CD14-positive monocyte (primary cell): ENCODE data around the gene CISH. TPM values are rescaled to one million over a fixed set of nuclear protein-coding genes. Genes with fewer than 3 reads are reported as not detected.

Experiments
- DNase-seq, 3 donors: peaks; one replicate each; pipeline ENCODE4 v3.0.0-alpha.2; 2011 to 2022
- H2AFZ ChIP-seq: 2 replicates; pipeline ENCODE4 v1.6.0; 2012; ENCODE audit warnings: mild to moderate bottlenecking, low read depth, low read length, inconsistent platforms; ENCODE audit not compliant: insufficient read depth, poor library complexity, severe bottlenecking
- H3K27ac ChIP-seq, 2 donors: 1 replicate in 1 of 2; 2 replicates in 1 of 2; pipeline ENCODE4 v1.5.1; 2012 to 2013; ENCODE audit warnings: low read length in 2 of 2, control low read depth in 1 of 2, inconsistent platforms in 1 of 2, low read depth in 1 of 2, mild to moderate bottlenecking in 1 of 2
- H3K27me3 ChIP-seq, 2 donors: one replicate each; pipeline versions ENCODE4 v1.6.0 to v1.6.1; 2011 to 2013; ENCODE audit warnings: low read length in 2 of 2; ENCODE audit not compliant: control insufficient read depth in 2 of 2, insufficient read depth in 2 of 2
- H3K36me3 ChIP-seq, 2 donors: replicated peaks in 1 of 2; 1 replicate in 1 of 2; 2 replicates in 1 of 2; pipeline versions ENCODE4 v1.5.1 to v1.6.1; 2012 to 2013; ENCODE audit warnings: low read length in 2 of 2, control low read depth in 1 of 2, inconsistent platforms in 1 of 2, mild to moderate bottlenecking in 1 of 2; ENCODE audit not compliant: insufficient read depth in 2 of 2, control insufficient read depth in 1 of 2
- H3K4me1 ChIP-seq, 2 donors: 1 replicate in 1 of 2; 2 replicates in 1 of 2; pipeline versions ENCODE4 v1.5.1 to v1.6.1; 2012 to 2013; ENCODE audit warnings: low read length in 2 of 2, control low read depth in 1 of 2, inconsistent platforms in 1 of 2, mild to moderate bottlenecking in 1 of 2, moderate library complexity in 1 of 2; ENCODE audit not compliant: insufficient read depth in 2 of 2, control insufficient read depth in 1 of 2
- H3K4me2 ChIP-seq: replicated peaks from 2 replicates; pipeline ENCODE3; 2012; ENCODE audit warnings: low read length, moderate library complexity, mild to moderate bottlenecking; ENCODE audit not compliant: poor library complexity, severe bottlenecking; ENCODE audit errors: extremely low read depth
- H3K4me3 ChIP-seq, 3 experiments: fragments of 200-600 bp in 1 of 3; sonication (generic) in 1 of 3; replicated peaks in 1 of 3; 1 replicate in 2 of 3; 2 replicates in 1 of 3; pipeline ENCODE4 v1.5.1; 2011 to 2013; ENCODE audit warnings: low read length in 3 of 3, mild to moderate bottlenecking in 3 of 3, control low read depth in 2 of 3, low read depth in 2 of 3, inconsistent platforms in 1 of 3, moderate library complexity in 1 of 3
- H3K79me2 ChIP-seq: 2 replicates; pipeline ENCODE4 v1.6.0; 2012; ENCODE audit warnings: mild to moderate bottlenecking, control low read depth, inconsistent platforms, low read length, moderate library complexity; ENCODE audit not compliant: insufficient read depth
- H3K9ac ChIP-seq: 2 replicates; pipeline ENCODE4 v1.6.0; 2017; ENCODE audit warnings: low read length, mild to moderate bottlenecking; ENCODE audit not compliant: insufficient read depth, poor library complexity, severe bottlenecking
- H3K9me3 ChIP-seq, 2 donors: replicated peaks in 1 of 2; 1 replicate in 1 of 2; 2 replicates in 1 of 2; pipeline versions ENCODE4 v1.5.1 to v1.6.1; 2012 to 2013; ENCODE audit warnings: low read length in 2 of 2, control low read depth in 1 of 2; ENCODE audit not compliant: control insufficient read depth in 1 of 2, insufficient read depth in 1 of 2
- H4K20me1 ChIP-seq: 2 replicates; pipeline ENCODE4 v1.6.0; 2012; ENCODE audit warnings: mild to moderate bottlenecking, low read length, control low read depth, moderate library complexity; ENCODE audit not compliant: insufficient read depth
- H3K27ac Mint-ChIP-seq, 7 donors: one replicate each; pipeline ENCODE4 v1.8.0; 2020; ENCODE audit warnings: mild to moderate bottlenecking in 7 of 7, mixed read lengths in 7 of 7, moderate library complexity in 6 of 7, inconsistent platforms in 2 of 7
- H3K27me3 Mint-ChIP-seq, 3 donors: one replicate each; pipeline ENCODE4 v1.8.0; 2021 to 2022; ENCODE audit warnings: low read depth in 3 of 3, mild to moderate bottlenecking in 3 of 3, mixed read lengths in 3 of 3, moderate library complexity in 3 of 3, inconsistent platforms in 1 of 3
- H3K36me3 Mint-ChIP-seq, 2 donors: one replicate each; pipeline ENCODE4 v1.8.0; 2020; ENCODE audit warnings: mixed read lengths in 2 of 2, inconsistent platforms in 1 of 2, mild to moderate bottlenecking in 1 of 2
- H3K4me1 Mint-ChIP-seq: one replicate; pipeline ENCODE4 v1.8.0; 2020; ENCODE audit warnings: mild to moderate bottlenecking, mixed read lengths
- H3K4me3 Mint-ChIP-seq, 2 donors: one replicate each; pipeline ENCODE4 v1.8.0; 2020; ENCODE audit warnings: mild to moderate bottlenecking in 2 of 2, mixed read lengths in 2 of 2, moderate library complexity in 1 of 2
- H3K9me3 Mint-ChIP-seq, 7 donors: one replicate each; pipeline ENCODE4 v1.8.0; 2020 to 2022; ENCODE audit warnings: mixed read lengths in 7 of 7, mild to moderate bottlenecking in 6 of 7, moderate library complexity in 6 of 7, inconsistent platforms in 2 of 7
- CTCF ChIP-seq: fragments of 200-600 bp; IDR thresholded peaks from one replicate; pipeline ENCODE4 v1.8.0; 2022; ENCODE audit warnings: antibody characterized with exemption, mild to moderate bottlenecking
- WGBS: methylation state at CpG from one replicate; pipeline ENCODE4 v1.1.5; 2013; ENCODE audit warnings: missing lambda C conversion rate; ENCODE audit not compliant: insufficient coverage; 5-methylcytosine and 5-hydroxymethylcytosine counted together
- intact Hi-C, 2 donors: fragments of 100-400 bp; cut with micrococcal nuclease; formaldehyde crosslinking; loops; one replicate each; pipeline versions ENCODE4 v1.15.0 to v1.15.1; 2023
- polyA plus RNA-seq, 3 donors: library from polyadenylated mRNA; depleted of rRNA in 1 of 3; unstranded in 2 of 3; stranded (reverse) in 1 of 3; fragments of 300-500 nt in 2 of 3; fragments of >200 nt in 1 of 3; fragmentation: Illumina TruSeq in 2 of 3; gene quantifications; 1 replicate in 2 of 3; 2 replicates in 1 of 3; pipeline ENCODE4 v1.2.3, GENCODE V29; 2012 to 2021

Gene CISH
- polyA plus RNA-seq, 3 donors, result 2.9 to 20.1 (median 6.2) TPM

GRCh38 chr3:50617911-50618481 lies 6.4 kb upstream of the CISH start:
- intact Hi-C loops, result loop anchor here in 1 of 2 donors (2.0 to 5.0 kb wide), 2 partner anchors 15 to 261 kb away; partner anchors contain the start of gene TMEM115
- H3K27me3 Mint-ChIP-seq, result no peaks in the 10 kb centered on the region
- peak overlapping the region; percentile 89 to 94 for H3K27ac ChIP-seq
- DNase-seq, result peak in 2 of 3 donors; percentile 30 to 51
- peak overlapping the region; percentile 97 for H3K9ac ChIP-seq
- no peak overlapping the region for H2AFZ ChIP-seq
- H3K9me3 Mint-ChIP-seq, result no peaks in the 10 kb centered on the region
- peaks cover 70% of the 10 kb centered on the region for H3K4me1 Mint-ChIP-seq
- no peak for TF ChIP-seq CTCF
- H4K20me1 ChIP-seq, result peaks cover 21% of the 10 kb centered on the region
- no peaks in the 10 kb centered on the region for H3K9me3 ChIP-seq
- H3K4me3 ChIP-seq, result peak overlapping the region; percentile 69 to 91 (median 88)
- H3K4me3 Mint-ChIP-seq, result peak overlapping the region; percentile 96 to 98
- H3K4me1 ChIP-seq, result peaks cover 77 to 85% of the 10 kb centered on the region in 2 donors
- peak overlapping the region; percentile 84 for H3K4me2 ChIP-seq
- WGBS, result 0% methylated on average over 1 of the region's 6 CpGs
- H3K27ac Mint-ChIP-seq, result peak overlapping the region; percentile 98 to 99 (median 99)
- H3K36me3 Mint-ChIP-seq, result peaks cover 26 to 39% of the 10 kb centered on the region in 2 donors
- H3K36me3 ChIP-seq, result peaks cover 13 to 19% of the 10 kb centered on the region in 2 donors
- H3K27me3 ChIP-seq, result no peaks in the 10 kb centered on the region
- H3K79me2 ChIP-seq, result peaks cover 64% of the 10 kb centered on the region

GRCh38 chr3:50617096-50617791 lies 5.7 kb upstream of the CISH start, which contains the start of gene MAPKAPK3:
Gene MAPKAPK3 (plus strand): TSS chr3:50617151. CDS start chr3:50617566, 415 bp downstream.
- Mint-ChIP-seq H3K4me1 (peaks cover 70% of the 10 kb centered on the region), H3K36me3 (peaks cover 18 to 32% of the 10 kb centered on the region in 2 donors), H3K9me3 (no peaks in the 10 kb centered on the region), H3K4me3 (peak within 1 kb of the TSS; percentile 96 to 98), H3K27ac (peak within 1 kb of the TSS; percentile 98 to 99 (median 99)), H3K27me3 (peaks cover 0 to 1% (median 0%) of the 10 kb centered on the region in 3 donors)
- Histone ChIP-seq H3K27me3 (no peaks in the 10 kb centered on the region), H3K27ac (peak within 1 kb of the TSS; percentile 89 to 94), H3K4me2 (peak within 1 kb of the TSS; percentile 84), H3K79me2 (peaks cover 56% of the 10 kb centered on the region), H3K36me3 (peaks cover 6 to 12% of the 10 kb centered on the region in 2 donors), H4K20me1 (peaks cover 14% of the 10 kb centered on the region), H3K9ac (peak within 1 kb of the TSS; percentile 97), H3K9me3 (no peaks in the 10 kb centered on the region), H3K4me3 (peak within 1 kb of the TSS; percentile 69 to 91 (median 88)), H3K4me1 (peaks cover 77 to 85% of the 10 kb centered on the region in 2 donors), H2AFZ (peak within 1 kb of the TSS; percentile 77)
- DNase-seq, result peak; percentile 39 to 46 (median 45)
- intact Hi-C loops, result loop anchor here in 1 of 2 donors (2.0 to 5.0 kb wide), 2 partner anchors 16 to 260 kb away; partner anchors contain the start of gene TMEM115
- under 1% methylated on average over 37 of the region's 58 CpGs for WGBS
- TF ChIP-seq CTCF, result no peak
